GM12892 (cell line): ENCODE measurements around the gene BCL3.

Experiments
- POLR2A ChIP-seq: IDR thresholded peaks from 2 replicates; pipeline ENCODE4 v1.6.1; 2011; ENCODE audit warnings: low read depth, low read length, control low read depth
- TAF1 ChIP-seq: IDR thresholded peaks from 2 replicates; pipeline ENCODE4 v1.6.1; 2011; ENCODE audit warnings: low read depth, mild to moderate bottlenecking, control low read depth, low read length, borderline replicate concordance

DNA sequence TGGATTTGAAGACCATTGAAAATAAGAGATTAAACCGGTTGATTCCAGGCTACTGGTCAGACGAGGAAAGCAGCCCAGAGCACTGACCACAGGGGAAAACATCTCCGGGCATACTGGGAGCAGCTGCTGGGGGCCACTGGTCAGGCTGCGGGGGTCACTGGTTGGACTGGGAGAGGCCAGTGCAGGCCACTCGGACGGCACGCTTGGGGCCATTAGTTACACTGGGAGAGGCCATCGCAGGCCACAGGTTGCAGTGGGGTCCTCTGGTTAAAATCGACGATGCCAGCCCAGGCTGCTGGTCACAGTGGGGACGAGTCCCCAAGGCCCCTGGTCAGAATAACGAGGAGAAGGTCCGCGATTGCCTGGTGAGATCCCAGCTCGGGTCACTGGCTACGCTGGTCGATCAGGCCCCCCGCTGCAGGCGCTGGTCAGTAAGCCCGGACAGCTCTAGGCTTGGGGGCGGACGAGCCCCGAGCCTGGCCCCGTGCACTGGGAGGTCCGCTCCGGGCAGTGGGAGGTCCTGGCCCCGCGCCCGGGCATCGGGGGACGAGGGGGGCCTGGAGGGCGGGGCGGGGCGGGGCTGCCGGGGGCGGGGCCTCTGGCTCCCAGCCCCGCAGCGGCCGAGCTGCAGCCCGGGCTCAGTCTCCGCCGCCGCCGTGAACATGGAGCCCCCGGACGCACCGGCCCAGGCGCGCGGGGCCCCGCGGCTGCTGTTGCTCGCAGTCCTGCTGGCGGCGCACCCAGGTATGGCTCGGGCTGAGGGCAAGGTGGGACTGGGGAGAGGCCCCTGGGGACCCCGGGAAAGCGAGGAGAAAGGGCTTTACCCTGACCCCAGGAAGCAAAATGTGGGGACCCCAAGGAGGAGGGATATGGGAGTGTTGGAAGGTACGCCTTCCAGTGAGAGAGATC is 60.2 kb downstream of the BCL3 start, which contains the start of gene BCAM:
- TF ChIP-seq POLR2A, result no peak
- no peak for TF ChIP-seq TAF1
